ENCODE measurements around the gene CIB4.

GRCh38 chr2:26670171-26670570 lies 29.0 kb upstream of the CIB4 start:
- TF ChIP-seq GABPB1 (CRISPR knock-in tag; IDR thresholded peaks at IDR 0.05) (no peak), CTCF (IDR thresholded peaks at IDR 0.05) (no peak), AFF4 (CRISPR knock-in tag; IDR thresholded peaks at IDR 0.05; ENCODE audit: borderline replicate concordance) (no peak), TCF7 (CRISPR knock-in tag; IDR thresholded peaks at IDR 0.05; ENCODE audit: low read depth) (no peak), ETV6 (CRISPR knock-in tag; IDR thresholded peaks at IDR 0.05) (no peak), ATF3 (CRISPR knock-in tag; conservative IDR thresholded peaks at IDR 0.05) (no peak), ZNF121 (CRISPR knock-in tag; IDR thresholded peaks at IDR 0.05) (no peak), ZNF138 (CRISPR knock-in tag; conservative IDR thresholded peaks at IDR 0.05) (no peak), MAX (CRISPR knock-in tag; IDR thresholded peaks at IDR 0.05) (no peak), TEAD4 (CRISPR knock-in tag; IDR thresholded peaks at IDR 0.05) (no peak)

Measured in WTC11 (cell line).